GM18870 (cell line): ENCODE data around the gene GOLPH3.
A peak's percentile ranks its signal among the peaks of the same experiment; 100 is the strongest.
"Not testable (repeated sequence)": the region's sequence is repeated elsewhere in the genome, so short reads cannot be mapped to it uniquely, and the experiment has no call there.

ENCODE experiments used
- ATAC-seq: cut with Tn5 transposase; IDR thresholded peaks from one replicate; pipeline ENCODE4 v1.9.1; 2021; ENCODE audit warnings: moderate library complexity; ENCODE audit not compliant: unreplicated experiment

The GOLPH3 gene

GRCh38 chr5:32174011-32174870 is at the start of gene GOLPH3:
Gene GOLPH3, minus strand, starts transcription at chr5:32174319. Its CDS starts 285 bp downstream, at chr5:32174034.
- ATAC-seq, result peak; percentile 60

GRCh38 chr5:32222723-32223470 is 48.8 kb upstream of the GOLPH3 start:
- ATAC-seq, result no peak

GRCh38 chr5:32217886-32218396 is 43.8 kb upstream of the GOLPH3 start:
- ATAC-seq, result no peak

GRCh38 chr5:32214344-32214743 is 40.2 kb upstream of the GOLPH3 start:
- ATAC-seq, result not testable (repeated sequence)

- no peak for ATAC-seq
Measured at GRCh38 chr5:32210151-32210550, 36.0 kb upstream of the GOLPH3 start.

- ATAC-seq, result not testable (repeated sequence)
Measured at GRCh38 chr5:32208837-32209236, 34.7 kb upstream of the GOLPH3 start.

- no peak for ATAC-seq
Measured at GRCh38 chr5:32207355-32207634, 33.2 kb upstream of the GOLPH3 start.

GRCh38 chr5:32206509-32207354 is 32.6 kb upstream of the GOLPH3 start:
- no peak for ATAC-seq

GRCh38 chr5:32206053-32206452 is 31.9 kb upstream of the GOLPH3 start:
- ATAC-seq, result no peak

GRCh38 chr5:32202394-32202793 is 28.3 kb upstream of the GOLPH3 start:
- ATAC-seq, result no peak

GRCh38 chr5:32201122-32201753 is 27.1 kb upstream of the GOLPH3 start:
- ATAC-seq, result no peak

GRCh38 chr5:32197032-32197431 is 22.9 kb upstream of the GOLPH3 start:
- no peak for ATAC-seq

GRCh38 chr5:32195265-32195664 is 21.1 kb upstream of the GOLPH3 start:
- ATAC-seq, result no peak

- peak; percentile 86 for ATAC-seq
Measured at GRCh38 chr5:32193591-32193990, 19.5 kb upstream of the GOLPH3 start.

- ATAC-seq, result no peak
Measured at GRCh38 chr5:32190095-32190494, 16.0 kb upstream of the GOLPH3 start.

GRCh38 chr5:32187675-32188074 is 13.6 kb upstream of the GOLPH3 start:
- no peak for ATAC-seq

GRCh38 chr5:32182463-32183063 is 8.4 kb upstream of the GOLPH3 start:
- peak; percentile 75 for ATAC-seq

- peak; percentile 1 for ATAC-seq
Measured at GRCh38 chr5:32173267-32174010, 680 bp downstream of the GOLPH3 start.

GRCh38 chr5:32172923-32173266 is 1.2 kb downstream of the GOLPH3 start:
- no peak for ATAC-seq
